ENCODE measurements around the gene HCFC1.

HCFC1 gene

DNA sequence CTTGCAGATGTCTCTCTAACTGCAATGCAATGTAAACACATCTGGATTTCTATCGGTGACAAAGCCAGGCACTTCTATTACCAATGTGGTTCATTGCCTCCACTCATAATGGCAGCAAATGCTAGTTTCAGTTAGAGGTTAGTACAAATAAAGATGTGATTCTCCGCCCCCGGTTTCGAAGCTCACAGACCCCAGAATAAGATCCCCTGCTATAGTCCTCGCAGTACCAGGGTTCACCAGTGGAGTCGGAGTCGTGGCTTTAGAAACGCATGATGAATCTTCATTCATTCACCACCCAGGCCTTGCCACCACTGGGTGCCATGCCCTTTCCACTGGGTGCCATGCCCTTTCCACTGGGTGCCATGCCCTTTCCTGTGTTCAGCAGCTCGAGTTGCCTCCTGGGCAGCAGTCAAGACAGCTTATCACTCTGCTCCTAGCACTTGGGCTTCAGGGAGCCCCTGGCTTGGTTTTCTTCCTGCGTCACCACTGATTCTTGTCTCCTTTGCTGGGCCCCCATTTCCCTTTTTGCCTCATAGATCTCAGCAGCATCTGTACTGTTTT is 33.3 kb downstream of the HCFC1 start:
- no peak for DNase-seq (ENCODE audit: low spot score)

DNA sequence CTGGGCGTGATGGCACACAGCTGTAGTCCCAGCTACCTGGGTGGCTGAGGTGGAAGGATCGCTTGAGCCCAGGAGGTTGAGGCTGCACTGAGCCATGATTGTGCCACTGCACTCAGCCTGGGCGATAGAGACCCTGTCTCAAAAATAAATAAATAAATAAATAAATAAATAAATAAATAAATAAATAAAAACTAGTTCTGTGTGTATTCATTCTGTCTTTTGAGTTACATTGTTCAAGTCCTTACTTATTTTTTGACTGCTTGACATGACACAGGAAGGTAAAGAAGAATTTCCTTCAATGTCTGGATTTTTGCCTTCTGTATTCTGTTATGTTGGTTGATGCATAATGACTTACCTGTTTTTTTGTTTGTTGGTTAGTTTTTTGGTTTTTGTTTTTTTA is 34.6 kb downstream of the HCFC1 start:
- DNase-seq (ENCODE audit: low spot score) = no peak

DNA sequence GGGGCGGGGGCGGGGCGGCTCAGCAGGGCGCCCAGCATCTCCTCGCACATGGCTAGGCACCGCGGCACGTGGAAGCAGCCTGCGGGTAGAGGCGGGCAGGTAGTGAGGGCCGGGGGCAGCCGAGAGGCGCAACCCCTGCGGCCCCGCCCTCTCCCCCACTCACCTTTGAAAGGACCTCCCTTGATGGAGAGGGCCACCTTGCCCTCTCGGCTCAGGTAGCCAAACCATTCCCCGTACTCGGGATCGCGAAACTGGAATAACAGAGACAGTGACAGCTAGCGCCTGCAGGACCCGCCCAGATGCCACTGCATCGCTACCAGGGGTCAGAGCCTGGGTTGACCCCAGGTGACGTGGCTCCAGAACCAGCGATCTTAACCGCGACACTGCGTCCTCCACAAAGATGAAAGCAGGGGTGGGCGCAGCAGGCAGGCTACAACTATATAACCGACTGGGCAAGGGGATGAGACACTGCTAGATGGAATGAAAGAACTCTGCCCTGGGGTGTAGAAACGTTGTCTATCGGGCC is 36.2 kb downstream of the HCFC1 start:
- DNase-seq (ENCODE audit: low spot score) = no peak

DNA sequence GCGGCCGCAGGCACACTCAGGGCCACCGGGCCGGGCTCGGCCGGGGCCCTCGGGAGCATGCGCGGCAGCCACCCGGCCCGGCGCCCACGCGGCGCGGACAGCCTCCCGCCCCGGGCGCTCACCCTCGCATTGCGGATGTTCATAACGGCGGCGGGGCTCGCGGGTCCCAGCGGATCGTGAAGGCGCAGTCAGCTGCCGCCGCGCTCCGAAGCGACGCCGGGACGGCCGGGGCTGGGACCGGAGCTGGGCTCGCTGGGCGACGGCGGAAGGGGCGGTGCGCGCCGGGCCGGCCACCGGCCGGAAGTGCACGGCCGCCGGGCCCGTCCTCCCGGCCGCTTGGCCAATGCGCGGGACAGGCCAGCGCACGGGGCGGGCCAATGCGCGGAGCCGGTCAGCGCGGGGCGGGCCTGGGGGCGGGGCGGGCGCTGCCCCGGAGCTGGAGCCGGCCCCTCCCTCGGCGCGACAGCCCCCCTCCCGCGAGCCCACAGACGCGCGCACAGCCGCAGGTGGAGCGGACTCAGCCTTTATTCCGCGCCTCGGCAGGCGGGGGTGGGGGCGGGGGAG is 36.8 kb downstream of the HCFC1 start, which contains the start of gene NAA10:
Gene NAA10, minus strand, starts transcription at position 276 of the 564 bp plus-strand sequence. Its CDS starts 133 bp downstream, at position 143.
- DNase-seq (ENCODE audit: low spot score) = peak; percentile 95

DNA sequence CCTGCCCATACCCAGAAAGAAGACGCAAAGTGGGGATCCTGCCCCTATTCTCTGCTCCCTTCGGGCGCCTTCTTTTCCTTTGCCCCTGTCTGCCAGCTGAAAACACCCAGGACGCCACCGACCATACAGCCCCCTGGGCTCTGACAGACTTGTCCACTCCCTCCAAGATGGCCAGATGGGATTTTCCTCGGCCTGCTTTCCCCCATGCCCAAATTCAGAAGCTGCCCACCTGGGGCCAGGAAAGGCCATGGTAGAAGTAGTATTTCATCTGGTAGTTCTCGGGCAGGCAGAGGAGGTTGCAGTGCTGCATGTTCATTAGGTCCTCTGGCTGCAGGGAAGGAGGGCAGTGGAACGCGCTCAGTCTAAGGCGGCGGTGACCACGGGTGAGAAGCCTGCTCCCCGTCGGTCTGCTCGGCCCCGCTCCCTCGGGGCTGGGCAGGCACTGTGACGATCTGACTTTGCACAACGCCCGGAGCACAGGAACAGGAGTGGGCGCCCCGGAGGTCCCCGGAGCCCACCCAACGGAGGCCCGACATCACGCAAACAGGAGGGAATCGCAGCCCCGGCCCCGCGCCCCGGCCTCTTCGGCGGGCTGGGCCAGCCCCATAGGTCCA is 37.4 kb downstream of the HCFC1 start:
- DNase-seq (ENCODE audit: low spot score) = no peak

DNA sequence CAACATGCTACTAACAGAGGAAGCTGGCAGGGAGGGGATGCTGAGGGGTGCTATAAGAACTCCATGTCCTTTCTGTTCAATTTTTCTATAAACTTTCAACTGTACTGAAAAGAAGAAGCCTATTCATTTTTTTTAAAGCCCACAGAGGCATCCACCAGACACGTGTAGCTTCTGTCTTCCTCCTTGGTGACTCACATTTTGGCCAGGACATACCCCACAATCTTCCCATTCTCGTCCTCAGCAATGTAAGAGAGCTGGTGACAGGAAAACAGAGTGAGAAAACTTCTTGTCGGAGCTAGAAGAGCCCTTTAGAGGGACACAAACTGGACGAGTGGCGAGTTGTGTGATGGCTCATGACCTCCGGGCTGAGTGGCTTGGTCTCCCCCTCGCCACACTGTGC is 37.9 kb downstream of the HCFC1 start:
- DNase-seq (ENCODE audit: low spot score) = peak; percentile 59

DNA sequence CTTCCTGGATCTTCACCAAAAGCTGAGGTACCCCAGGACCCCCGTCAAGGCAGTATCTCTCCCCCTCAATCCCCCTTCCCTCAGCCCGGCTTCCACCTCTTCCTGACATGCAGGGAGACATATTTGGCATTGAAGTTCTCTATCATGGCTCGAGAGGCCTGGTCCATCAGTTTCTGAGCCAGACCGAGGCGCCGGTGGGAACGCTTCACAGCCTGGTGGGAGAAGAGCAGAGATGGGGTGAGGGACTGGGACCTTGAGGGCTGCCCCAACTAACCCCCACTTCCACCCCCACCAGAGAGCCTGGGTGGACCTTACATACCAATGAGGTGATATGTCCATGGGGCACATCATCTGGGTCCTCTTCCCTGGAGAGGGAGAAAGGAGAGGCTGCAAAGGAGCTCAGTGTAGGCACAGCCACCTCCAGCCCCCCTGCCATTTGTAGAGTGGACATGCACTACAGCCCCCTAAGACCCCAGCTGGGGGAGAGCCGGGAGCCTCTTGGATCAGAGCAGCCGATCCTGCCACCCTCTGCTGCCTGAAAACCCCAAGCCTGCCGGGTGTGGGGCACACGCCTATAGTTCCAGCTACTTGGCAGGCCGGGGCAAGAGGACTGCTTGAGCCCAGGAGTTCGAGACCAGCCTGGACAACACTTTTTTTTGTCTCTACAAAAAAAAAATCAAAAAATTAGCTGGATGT is 39.2 kb downstream of the HCFC1 start:
- no peak for DNase-seq (ENCODE audit: low spot score)

DNA sequence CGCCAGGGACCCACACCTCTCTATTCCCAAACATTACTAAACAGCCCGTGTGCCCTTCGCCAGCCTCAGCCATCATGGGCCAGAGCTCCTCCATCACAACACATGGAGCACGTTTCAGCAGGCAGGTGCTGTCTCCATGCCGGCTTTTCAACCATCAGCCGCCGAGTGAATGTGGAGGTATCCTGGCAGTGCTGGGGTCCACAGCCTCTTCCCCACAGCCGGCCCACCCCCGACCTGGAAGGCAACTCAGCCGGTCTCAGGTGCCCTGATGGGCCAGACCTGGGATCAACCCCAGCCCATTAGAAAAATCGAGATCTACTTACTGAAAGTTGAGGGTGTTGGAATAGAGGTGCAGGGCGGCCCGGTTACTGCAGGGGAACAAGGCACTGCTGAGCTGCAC is 39.9 kb downstream of the HCFC1 start:
- DNase-seq (ENCODE audit: low spot score) = no peak

DNA sequence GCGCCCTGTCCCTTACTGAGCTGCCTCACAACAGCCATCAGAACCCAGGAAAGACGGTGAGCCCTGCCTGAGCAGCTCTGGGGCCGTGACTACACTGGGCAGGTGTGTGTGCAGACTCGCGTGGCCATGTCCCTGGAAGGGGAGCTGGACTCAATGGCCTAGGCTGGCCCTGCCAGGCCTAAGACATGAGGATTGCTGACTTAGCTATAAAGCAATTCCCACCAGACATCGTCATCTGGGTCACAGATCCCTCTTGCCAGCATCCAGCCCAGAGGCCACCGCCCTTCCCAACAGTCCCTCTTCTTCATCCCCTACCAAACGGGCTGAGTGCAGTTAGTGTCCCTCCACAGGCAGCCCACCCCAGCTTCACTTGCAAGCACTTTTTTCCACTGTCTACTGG is 40.5 kb downstream of the HCFC1 start:
- no peak for DNase-seq (ENCODE audit: low spot score)

DNA sequence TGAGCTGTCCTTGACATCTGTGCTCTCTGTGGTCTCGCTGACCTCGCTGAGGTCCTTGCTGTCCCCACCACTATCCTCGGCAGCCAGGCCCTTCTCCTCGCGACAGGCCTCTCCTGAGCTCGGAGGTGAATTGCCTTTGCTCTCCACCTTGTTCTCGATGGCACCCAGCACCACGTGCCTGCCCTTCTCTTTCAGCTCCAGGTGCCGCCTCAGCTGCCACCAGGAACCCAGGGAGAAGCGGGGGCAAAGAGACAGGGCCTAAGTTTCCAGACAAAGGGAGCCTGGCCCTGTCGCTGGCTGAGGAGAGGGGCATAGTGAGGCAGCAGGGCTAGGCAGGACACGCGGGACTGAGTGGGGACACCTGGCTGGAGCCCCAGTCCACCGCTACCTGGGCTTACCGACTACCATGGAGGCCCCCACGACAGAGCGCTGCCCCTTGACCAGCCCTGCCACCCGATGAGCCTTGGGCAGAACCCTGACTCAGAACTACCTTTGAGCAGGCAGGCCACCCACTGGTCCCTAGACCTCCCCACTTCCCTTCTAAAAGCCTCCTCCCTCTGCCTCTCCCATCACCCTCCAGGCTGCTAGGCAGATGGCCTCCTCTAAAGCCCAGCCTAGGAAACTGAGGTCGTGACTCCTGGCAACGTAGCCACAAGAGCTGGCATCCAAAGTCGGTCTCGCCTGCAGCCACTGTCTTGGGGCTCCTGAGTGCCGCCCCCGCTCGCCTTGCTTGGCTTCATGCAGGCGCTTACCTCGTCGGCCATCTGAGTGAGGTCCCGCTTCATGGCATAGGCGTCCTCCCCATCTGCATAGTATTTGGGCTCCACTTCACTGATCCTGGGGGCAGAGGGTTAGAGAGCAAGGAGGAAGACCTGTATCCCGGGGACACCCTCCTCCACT is 41.4 kb downstream of the HCFC1 start:
- no peak for DNase-seq (ENCODE audit: low spot score)

DNA sequence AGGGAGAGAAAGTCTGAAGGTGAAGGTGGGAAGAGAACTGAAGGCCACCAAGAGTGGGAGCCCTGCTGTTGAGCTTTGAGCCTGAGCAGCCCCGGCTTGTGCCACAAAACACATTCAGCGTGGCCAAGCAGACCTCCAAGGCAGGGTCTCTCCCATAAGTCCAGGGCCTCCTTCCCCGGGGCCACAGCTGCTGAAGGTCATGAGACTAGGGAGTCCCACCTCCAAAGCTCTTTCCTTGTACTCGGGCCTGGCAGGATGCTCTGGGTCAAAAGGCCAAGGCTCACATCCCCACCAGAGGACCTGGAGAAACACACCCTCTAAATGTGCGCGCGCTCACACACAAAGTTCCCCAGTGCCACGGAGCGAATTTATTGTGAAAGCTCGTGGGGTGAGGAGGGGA is 42.0 kb downstream of the HCFC1 start:
- DNase-seq (ENCODE audit: low spot score) = no peak

DNA sequence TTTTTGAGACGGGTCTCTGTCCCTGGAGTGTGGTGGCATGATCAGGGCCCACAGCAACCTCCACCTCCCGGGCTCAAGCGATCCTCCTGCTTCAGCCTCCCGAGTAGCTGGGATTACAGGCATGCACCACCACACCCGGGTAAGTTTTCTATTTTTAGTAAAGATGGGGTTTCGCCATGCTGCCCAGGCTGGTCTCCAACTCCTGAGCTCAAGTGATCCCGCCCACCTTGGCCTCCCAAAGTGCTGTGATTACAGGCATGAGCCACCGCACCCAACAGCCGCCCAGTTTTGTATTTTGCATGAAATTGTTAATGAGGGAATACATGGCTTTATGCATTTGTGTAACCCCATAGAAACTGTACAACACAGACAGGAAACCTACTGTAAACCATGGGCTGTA is 42.8 kb downstream of the HCFC1 start:
- DNase-seq (ENCODE audit: low spot score) = no peak

DNA sequence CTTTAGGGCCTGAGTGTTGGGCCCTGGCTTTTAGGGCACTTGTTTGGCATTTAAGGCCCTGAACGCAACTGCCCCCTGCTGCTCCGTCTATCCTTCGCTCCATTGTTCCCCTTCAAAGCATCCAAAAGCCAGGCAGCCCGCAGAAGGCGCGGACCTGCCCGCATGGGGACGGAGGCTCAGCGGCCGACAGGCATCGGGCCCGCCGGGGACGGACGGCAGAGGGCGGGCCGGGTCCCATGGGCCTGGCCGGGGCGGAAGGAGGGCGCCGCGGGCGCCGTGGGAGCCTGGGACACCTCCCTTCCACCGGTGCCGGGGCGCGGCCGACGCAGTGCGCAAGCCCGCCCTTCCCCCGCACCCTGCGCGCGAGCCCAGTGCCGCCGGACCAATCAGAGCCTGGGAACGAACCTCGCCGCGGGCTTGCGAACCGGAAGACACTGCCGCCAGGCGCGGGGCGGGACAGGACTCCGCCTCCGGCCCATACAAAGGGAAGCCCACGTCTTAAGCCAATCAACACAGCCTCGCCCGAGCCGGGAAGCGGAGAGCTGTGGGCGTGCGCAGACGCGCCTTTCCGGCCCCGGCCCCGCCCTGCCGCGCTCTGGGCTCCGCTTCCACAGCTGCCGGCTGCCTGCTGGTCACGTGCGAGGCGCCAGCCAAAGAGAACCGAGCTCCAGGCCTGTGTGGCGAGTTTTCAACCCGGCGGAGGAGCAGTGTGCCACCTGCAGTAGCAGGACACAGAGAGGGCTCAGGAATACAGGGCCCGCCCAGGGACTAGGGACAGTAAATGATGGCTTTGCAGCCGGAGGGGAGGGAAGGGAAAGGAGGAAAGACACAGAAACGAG is 43.5 kb downstream of the HCFC1 start:
- DNase-seq (ENCODE audit: low spot score) = peak; percentile 96

DNA sequence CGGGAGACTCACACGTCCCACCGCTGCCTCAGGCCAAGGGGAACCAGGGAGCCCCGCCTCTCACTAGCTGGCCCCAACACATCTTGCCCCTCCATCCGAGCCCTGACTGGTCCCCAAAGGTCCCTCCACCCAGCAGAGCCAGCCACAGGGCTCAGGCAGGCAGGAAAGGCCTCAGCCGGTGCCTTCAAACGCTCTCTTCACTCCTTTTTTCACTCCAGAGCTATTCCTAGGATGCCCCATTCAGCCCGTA is 44.0 kb downstream of the HCFC1 start:
- DNase-seq (ENCODE audit: low spot score) = no peak

DNA sequence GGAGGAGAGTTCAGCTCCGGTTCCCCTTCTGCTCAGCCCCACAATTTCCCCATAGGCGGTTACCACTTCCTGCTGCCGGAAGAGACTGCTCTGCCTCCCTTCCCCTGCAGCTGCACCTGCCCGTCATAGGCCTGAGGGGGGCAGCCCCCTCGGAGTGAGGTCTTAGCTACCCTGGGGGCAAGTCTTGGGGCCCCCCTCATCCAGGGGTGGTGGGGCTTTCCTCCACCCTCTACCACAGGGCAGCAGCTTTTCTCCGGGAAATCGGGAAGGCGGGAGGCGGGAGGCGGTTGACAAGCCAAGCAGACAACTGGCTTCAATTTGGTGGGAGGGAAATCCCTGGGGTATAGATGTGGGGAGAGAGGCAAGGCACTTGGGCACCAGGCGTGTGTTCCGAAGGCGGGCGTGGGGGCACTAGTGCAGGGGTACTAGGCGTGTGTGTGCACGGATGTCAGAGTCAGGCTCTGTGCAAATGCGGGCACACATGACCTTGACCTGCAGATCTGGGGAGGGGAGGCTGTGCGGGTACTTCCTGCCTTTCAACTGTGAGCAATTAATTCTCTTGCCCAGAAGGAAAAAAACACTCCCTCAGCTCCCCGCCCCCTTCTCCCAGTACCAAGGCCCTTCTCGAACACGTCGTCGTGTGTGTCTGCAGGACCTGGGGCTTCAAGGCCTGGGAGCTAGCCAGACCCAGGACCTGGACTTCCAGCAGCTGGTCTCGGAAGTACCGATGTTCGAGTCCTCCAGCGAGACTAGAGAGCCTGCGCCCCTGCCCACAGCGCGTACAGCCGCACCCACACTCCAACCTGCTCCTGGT is 44.6 kb downstream of the HCFC1 start:
- no peak for DNase-seq (ENCODE audit: low spot score)

DNA sequence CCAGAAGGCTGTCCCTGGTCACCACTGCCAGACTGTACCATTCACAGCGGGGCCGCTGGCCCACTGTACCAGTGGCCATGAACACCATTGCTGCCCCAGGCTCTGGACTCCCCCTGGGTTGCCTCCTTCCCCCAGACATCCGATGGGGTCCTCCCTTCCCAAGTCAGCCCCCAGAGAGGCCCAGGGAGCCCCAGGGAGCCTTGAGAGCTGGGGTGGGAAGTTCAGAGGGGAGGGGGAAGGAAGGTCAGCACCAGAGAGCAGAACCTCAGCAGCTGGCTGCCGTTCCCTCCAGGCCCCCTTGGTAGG is 45.1 kb downstream of the HCFC1 start:
- DNase-seq (ENCODE audit: low spot score) = no peak

DNA sequence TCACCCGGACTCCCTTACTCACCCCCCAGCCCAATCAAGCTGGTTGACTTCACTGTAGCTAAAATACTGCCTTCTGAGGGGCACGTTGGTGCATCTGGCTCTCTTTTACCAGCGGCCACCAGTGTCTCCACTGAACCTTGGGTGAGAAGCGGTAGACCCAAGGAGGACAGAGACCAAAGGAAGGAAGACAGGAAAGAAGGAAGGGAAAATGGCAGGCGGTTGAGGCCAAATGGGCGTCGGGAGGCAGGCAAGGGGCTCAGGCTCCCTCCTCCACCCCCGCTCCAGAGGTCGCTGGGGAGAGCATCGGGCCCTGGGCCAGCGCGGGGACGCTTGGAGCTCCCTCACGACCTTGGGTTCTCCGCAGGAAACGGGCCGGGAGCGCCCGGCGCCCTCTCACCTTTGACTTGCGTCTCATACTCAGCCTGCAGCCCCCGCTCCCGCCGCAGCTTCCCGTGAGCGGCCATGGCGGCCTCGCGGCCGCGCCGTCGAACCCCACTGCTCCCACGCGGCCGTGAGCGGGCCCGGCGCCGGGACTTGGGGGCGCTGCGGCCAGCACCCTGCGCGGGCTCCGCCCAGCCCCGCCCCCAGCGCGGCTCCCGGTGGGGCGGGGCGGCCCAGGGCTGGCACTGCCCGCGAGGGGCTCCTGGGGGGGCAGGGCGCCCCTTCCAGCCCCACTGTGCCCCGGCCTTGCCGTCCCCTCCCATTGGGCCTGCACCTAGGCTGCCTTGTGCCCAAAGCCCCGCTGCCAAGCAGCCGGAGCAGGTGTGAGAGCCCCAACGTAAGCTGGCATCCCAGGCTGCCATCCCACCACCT is 45.7 kb downstream of the HCFC1 start, which contains the start of gene ARHGAP4:
Gene ARHGAP4, minus strand, starts transcription at position 526 of the 813 bp plus-strand sequence. Its CDS starts 62 bp downstream, at position 464.
- no peak for DNase-seq (ENCODE audit: low spot score)

DNA sequence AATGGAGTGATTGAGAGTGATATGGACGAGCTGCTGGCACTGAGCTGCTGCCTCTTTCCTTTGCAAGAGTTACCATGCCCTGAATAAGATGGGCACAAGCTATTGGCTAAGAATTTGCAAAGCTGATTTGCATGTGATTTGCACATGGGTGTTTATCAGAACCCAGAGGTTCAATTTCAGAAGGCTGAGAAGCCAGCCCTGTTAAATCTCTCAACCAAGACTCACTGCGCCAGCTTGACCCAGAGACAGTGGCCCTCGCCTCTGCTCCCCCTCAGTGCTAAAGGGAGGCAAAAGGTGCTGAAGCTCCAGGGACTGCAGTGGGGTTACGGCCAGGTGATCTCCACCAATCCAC is 46.3 kb downstream of the HCFC1 start:
- no peak for DNase-seq (ENCODE audit: low spot score)

DNA sequence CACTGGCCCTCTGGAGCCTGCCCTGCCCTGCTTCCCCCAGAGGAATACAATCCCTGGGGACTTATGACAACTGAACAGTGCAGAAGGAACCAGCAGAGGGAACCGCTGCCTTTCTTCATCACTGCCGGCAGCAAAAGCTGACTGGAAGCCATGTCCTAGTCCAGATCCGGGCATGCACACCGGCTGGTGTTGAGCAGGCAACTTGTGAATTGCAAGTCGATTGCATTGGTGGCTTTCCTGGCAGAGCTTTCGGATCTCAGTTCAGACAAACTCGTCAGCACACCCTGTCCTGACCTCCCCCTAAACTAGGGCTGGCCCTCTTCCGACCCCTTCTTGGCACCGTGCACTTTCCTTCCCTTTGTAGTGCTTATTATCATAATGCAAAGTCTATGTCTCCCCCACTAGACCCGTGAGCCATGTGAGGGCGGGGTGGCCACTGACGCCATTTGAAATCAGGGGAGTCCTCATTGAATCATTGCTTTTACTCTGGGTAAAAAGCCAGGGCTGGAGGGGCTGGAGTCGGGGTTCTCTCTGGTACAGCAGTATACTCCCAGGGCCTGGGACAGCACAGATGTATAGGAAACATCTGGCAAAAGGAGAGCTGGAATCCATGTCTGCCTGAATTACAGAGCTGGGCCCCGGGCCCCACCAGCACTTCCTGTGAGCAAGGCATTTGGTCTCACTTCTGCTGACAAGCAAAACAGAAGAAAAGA is 47.3 kb downstream of the HCFC1 start:
- peak; percentile 65 for DNase-seq (ENCODE audit: low spot score)

Data from AG08396 (cell line).